Mammary epithelial cell (primary cell): Measurements from ENCODE around the gene CNNM3.
"Not testable (repeated sequence)": the region's sequence is repeated elsewhere in the genome, so short reads cannot be mapped to it uniquely, and the experiment has no call there.

Experiments
- EZH2 ChIP-seq: IDR thresholded peaks from 2 replicates; pipeline ENCODE4 v1.6.1; 2012; ENCODE audit warnings: low read length, inconsistent platforms, borderline replicate concordance
- TF ChIP-seq, protein P1 (sequence below), 2 donors: IDR thresholded peaks in 1 of 2; conservative IDR thresholded peaks in 1 of 2; 2 replicates each; pipeline ENCODE4 v1.5.1; 2011 to 2012; ENCODE audit warnings: inconsistent platforms in 2 of 2, low read length in 2 of 2, mild to moderate bottlenecking in 2 of 2, control low read depth in 1 of 2, low read depth in 1 of 2; ENCODE audit not compliant: insufficient read depth in 1 of 2; ENCODE audit errors: extremely low read depth in 1 of 2

DNA sequence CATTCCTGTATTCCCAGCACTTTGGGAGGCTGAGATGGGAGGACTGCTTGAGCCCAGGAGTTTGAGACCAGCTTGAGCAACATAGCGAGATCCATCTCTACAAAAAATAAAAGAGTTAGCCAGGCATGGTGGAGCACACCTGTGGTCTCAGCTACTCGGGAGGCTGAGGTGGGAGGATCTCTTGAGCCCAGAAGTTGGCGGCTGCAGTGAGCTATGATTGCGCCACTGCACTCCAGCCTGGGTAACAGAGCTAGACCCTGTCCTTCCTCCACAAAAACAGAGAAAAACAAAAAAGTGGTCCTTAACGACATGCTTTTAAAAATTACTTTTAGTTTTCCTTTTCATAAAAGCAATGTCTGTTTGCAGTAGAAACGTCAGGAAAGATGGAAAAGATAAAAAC, 19.6 kb upstream of the CNNM3 start:
- TF ChIP-seq, protein P1, sequence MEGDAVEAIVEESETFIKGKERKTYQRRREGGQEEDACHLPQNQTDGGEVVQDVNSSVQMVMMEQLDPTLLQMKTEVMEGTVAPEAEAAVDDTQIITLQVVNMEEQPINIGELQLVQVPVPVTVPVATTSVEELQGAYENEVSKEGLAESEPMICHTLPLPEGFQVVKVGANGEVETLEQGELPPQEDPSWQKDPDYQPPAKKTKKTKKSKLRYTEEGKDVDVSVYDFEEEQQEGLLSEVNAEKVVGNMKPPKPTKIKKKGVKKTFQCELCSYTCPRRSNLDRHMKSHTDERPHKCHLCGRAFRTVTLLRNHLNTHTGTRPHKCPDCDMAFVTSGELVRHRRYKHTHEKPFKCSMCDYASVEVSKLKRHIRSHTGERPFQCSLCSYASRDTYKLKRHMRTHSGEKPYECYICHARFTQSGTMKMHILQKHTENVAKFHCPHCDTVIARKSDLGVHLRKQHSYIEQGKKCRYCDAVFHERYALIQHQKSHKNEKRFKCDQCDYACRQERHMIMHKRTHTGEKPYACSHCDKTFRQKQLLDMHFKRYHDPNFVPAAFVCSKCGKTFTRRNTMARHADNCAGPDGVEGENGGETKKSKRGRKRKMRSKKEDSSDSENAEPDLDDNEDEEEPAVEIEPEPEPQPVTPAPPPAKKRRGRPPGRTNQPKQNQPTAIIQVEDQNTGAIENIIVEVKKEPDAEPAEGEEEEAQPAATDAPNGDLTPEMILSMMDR (conservative IDR thresholded peaks at IDR 0.05 in 1 of 2, IDR thresholded peaks at IDR 0.05 in 1 of 2; ENCODE audit: extremely low read depth in 1 of 2, insufficient read depth in 1 of 2, low read depth in 1 of 2, low read length in 2 of 2), result not testable (repeated sequence)
- TF ChIP-seq EZH2, result not testable (repeated sequence)
